PC-3 (cell line): Measurements from ENCODE around the gene METTL24.

Experiments
- CTCF ChIP-seq: fragments of 300-600 bp; sonication (generic); conservative IDR thresholded peaks from 2 replicates; pipeline ENCODE4 v1.5.1; 2017; ENCODE audit warnings: antibody characterized with exemption, low read depth, mild to moderate bottlenecking, low read length
- EZH2 ChIP-seq: fragments of 300-600 bp; sonication (generic); IDR thresholded peaks from one replicate; pipeline ENCODE4 v1.6.1; 2017; ENCODE audit warnings: antibody characterized with exemption, mild to moderate bottlenecking, low read length; ENCODE audit not compliant: unreplicated experiment

GRCh38 chr6:110322151-110322873, 35.8 kb downstream of the METTL24 start:
- TF ChIP-seq CTCF (no peak), EZH2 (no peak)
